Epidermal melanocyte (primary cell): Measurements from ENCODE around the gene UBE2K.
"Not testable (repeated sequence)": the region's sequence is repeated elsewhere in the genome, so short reads cannot be mapped to it uniquely, and the experiment has no call there.

Experiments used
- DNase-seq: peaks from one replicate; pipeline ENCODE4 v3.0.0; 2011; ENCODE audit warnings: low spot score; ENCODE audit not compliant: insufficient read length

UBE2K gene

DNA sequence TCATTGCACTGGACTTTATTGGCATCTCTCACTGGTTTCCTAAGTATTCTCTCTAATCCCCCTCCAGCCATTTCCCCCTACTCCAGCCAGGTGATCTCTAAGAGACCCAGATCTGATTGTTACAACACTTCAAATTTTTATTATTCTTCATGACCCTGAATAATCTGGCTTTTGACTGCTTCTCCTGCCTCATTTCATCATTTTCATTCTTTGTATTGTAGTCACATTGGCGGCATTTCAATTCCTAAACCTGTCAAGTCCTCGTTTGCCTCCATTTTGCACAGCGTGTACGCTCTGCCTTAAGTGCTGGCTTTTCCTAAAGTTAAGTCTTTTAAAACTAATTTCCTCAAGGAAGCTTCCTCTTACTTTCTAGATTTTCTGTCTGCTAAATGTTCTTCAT, 31.6 kb downstream of the UBE2K start:
- no peak for DNase-seq

DNA sequence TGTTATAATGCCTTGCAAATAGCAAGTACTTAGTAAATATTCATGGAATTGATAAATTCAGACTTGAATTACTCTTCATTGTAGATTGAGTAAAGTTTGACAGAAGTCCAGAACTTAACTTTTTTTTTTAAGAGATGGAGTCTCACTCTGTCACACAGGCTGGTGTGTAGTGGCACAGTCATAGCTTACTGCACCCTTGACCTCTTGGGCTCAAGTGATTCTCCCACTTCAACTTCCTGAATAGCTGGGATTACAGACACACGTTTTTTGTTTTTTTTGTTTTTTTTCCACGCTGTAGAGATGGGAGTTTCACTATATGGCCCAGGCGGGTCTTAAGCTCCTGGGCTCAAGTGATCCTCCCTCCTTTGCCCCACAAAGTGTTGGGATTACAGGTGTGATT, 32.1 kb downstream of the UBE2K start:
- no peak for DNase-seq

DNA sequence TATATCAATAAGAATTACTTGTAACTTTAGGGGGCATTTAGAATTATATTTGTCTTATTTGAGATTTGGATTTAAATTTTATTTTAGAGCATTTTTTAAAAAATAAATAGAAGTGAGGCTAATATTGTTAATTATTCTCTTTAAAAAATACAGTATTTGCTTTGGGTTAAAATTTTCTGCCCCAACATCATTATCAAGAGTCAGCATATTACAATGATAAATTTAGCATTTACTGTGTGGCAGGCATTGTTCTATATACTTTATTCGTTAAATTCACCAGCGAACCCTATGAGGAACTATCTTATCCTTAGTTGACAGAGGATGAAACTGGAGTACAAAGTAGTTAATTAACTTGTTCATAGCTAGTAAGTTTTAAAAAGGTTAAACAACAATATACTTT, 34.0 kb downstream of the UBE2K start:
- DNase-seq, result no peak

DNA sequence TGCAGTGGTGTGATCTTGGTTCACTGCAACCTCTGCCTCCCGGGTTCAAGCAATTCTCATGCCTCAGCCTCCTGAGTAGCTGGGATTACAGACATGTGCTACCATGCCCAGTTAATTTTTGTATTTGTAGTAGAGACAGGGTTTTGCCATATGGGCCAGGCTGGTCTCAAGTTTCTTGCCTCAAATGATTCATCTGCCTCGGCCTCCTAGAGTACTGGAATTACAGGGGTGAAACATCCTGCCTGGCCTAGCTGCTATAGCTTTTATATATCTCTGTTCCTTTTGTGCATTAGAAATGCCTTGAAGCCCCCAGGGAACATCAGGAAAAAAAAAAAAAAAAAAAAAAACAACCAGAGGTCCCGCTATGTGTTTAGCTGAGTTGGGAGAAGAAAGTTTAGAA, 34.8 kb downstream of the UBE2K start:
- peak; percentile 28 for DNase-seq

DNA sequence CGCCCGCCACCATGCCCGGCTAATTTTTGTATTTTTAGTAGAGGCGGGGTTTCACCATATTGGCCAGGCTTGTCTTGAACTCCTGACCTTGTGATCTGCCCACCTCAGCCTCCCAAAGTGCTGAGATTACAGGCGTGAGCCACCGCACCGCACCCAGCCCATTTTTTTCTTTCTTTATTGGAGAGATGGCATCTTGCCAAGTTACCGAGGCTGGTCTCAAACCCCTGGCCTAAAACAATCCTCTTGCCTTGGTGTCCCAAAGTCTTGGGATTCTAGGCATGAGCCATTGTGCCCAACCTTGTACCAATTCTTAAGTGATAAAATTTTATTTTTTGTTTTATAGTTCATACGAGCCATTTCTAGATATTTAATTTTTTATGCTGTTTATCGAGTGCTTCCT, 41.7 kb downstream of the UBE2K start:
- not testable (repeated sequence) for DNase-seq

DNA sequence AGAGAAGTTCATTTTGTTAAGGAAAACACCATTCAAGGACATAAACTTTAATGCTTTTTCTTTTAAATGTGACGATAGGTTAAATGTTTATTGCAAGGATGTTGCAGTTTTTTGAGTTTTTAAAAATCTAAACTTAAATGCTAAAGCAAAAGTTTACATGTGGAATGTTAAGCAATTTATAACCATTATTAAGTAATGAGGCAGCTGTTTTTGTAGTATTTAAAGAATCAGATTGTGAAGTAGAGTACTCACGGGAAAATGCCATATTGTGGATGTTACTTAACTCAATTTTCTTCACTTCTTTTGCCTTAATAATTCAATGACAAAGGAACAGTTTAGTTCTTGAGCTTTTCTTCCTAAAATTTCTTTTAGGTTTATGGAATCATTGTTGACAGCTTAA, 43.5 kb downstream of the UBE2K start:
- DNase-seq, result no peak

DNA sequence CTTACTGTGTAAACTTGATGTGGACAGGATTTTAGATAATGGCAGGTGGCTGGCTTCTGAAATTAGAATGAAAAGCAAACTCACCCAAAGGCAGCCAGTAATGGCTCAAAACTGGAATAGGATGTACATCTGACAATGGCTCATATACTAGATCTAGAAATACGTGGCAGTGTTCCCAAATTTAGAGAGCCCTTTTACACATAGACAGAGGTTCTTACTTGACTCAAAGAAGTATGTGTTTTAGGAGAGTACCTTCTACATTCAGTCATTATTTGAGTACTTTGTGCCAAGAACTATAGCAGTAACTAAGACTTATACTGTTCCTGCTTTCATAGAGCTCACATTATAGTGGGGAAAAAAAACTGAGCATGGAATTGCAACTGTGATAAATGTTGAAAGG, 48.0 kb downstream of the UBE2K start:
- no peak for DNase-seq

DNA sequence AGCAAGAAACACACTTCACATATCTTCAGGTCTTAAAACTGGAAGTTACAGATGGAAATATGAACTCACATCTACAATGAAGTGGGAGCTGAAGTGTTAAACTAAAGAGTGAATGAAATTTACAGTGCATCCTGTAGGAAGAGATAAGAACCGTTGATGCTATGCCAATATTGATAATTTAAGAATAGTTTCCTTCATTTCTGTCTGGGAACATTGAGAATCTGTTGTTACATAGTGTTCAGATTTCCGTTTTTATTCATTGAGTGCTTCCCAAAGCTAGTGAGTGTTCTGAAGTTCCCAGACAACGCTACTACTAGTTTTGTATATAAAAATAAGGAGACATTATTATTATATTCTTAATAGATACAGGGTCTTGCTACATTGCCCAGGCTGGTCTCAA, 52.3 kb downstream of the UBE2K start:
- DNase-seq, result no peak

DNA sequence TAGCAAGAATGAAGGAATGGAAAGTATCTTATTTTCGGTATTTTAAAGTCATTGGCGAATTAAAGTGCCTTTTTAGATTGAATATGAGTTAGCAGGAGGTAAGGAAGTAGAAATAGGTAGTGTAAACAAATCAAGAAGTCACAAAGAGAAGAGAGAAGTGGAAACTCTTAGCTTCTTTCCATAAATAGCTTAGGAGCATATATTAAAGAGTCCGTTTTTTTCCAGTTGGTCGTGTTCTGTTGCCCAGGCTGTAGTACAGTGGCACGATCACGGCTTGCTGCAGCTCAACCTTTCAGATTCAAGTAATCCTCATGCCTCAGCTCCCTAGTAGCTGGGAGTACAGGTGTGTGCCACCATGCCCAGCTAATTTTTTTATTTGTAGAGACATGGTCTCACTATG, 56.4 kb downstream of the UBE2K start:
- DNase-seq, result no peak

DNA sequence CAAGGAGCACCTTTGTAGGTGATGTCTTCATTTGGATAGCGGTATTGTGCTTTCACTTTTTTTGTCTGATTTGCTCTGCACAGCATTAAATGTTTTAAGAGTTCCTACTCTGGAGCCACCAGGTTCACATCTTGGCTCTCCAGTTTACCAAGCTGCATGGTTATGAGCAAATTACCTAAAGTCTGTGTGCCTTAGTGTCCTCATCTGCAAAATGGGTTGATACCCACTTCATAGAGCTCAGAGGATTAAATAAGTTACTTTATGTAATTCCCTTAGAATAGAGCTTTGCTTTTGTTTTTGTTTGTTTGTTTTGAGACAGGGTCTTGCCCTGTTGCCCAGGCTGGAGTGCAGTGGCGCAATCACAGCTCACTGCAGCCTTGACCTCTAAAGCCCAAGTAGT, 58.2 kb downstream of the UBE2K start:
- DNase-seq, result no peak

DNA sequence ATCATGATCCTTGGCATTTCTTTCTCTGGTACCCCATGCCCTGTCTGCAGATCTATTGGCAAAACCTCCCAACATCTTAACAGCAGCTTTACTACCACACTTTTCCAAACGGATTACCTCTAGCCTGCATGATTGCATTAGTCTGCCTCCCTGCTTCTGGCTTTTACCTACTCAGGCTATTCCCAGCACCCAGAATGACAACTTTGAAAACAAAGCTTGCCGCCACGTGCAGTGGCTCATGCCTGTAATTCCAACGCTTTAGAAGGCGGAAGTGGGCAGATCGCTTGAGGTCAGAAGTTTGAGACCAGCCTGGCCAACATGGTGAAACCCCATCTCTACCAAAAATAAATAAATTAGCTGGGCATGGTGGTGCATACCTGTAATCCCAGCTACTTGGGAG, 60.2 kb downstream of the UBE2K start:
- DNase-seq, result no peak

DNA sequence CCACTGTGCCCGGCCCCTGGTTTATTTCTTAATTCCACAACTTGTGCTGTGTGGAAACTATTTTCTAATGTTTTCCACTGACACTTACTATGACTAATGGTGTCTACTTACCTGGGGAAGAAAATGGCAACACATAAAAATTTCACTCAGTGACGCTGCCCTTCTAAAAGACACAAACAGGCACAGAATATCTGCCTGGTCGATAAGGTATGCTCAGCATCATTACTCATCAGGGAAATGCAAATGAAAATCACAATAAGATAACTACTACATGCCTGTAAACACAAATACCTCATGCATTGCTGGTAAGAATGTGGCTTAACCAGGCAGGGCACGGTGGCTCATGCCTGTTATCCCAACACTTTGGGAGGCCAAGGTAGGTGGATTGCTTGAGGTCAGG, 61.6 kb downstream of the UBE2K start:
- no peak for DNase-seq

DNA sequence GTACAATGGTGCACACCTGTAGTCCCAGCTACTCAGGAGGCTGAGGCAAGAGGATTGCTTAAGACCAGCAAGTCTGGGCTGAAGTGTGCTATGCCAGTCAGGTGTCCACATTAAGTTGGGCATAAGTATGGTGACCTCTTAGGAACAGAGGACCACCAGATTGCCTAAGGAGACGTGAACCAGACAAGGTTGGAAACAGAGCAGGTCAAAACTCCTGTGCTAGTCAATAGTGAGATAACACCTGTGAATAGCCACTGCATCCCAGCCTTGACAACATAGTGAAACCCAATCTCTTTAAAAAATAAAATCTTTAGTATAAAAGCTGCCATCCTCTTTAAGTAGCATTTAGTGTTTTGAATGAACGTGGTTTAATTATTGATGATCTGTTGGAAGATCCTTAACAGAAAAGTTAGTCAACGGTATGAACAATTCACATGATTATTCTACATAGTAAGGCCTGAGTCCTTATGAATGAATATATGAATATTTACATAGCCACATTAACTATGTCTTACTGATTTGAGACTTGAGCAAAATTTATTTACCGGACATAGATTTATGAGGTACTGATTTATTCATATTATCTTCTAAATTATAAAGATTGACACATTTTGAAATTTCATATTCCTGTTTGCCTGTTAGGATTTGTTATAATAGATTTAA, 63.2 kb downstream of the UBE2K start:
- no peak for DNase-seq

DNA sequence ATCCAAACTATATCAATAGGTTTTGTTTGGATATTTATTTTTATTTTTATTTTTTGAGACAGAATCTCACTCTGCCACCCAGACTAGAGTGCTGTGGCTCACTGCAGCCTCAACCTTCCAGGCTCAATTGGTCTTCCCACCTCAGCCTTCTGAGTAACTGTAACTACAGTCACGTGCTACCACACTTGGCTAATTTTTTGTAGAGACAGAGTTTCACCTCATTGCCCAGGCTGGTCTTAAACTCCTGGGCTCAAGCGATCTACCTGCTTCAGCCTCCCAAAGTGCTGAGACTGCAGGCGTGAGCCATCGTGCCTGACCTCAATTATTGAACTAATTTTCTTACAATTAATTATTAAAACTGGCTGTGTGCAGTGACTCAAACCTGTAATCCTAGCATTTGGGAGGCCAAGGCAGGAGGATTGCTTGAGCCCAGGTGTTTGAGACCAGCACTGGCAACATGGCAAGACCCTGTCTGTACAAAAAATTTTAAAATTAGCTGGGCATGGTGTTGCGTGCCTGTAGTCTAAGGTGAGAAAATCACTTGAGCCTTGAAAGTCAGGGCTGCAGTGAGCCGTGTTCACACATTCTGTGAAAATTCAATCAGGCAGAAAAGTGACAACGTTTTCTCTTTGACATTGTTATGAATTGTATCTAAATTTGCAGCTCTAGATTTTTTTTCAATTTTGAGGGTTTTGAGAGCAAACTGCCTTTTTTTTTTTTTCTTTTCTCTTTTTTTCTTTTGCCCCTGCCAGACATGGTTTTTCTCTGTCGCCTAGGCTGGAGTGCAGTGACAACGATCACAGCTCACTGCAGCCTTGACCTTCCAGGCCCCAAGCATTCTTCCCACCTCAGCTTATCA, 66.0 kb downstream of the UBE2K start:
- DNase-seq, result no peak

DNA sequence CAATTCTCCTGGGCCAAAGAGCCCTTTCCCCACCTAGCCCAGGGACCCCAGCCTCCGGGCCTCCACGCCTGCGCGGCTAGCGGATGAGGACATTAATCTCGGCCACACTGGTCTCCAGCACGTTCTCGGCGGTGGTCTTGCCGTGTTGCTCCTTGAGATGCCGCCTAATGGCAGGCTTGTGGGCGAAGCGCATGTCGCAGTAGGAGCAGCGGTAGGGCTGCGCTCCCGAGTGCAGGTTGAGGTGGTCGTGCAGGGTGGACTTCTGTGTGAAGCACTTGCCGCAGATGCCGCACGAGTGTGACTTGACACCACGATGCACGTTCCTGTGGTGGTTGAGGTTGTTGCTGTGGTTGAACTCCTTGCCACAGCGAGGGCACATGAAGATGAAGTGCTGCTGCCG, 72.1 kb downstream of the UBE2K start:
- no peak for DNase-seq

DNA sequence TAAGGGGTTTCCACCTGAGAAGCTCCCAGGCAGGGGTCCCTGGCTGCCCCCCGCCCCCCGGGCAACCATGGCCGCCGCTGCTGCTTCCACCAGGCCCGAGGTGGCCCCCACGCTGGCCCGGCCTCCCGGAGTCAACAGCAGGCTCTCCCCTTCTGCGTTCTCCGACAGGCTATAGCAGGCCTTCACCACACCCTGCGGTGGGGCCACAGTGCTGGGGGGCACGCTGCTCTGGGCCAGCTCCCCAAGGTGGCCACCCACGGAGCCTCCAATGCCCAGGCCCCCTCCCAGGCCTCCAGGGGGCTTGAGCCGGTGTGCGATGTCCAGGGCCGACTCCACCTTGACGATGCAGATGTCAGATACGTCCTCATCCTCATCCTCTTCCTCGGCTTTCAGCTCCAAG, 72.5 kb downstream of the UBE2K start:
- DNase-seq, result no peak

DNA sequence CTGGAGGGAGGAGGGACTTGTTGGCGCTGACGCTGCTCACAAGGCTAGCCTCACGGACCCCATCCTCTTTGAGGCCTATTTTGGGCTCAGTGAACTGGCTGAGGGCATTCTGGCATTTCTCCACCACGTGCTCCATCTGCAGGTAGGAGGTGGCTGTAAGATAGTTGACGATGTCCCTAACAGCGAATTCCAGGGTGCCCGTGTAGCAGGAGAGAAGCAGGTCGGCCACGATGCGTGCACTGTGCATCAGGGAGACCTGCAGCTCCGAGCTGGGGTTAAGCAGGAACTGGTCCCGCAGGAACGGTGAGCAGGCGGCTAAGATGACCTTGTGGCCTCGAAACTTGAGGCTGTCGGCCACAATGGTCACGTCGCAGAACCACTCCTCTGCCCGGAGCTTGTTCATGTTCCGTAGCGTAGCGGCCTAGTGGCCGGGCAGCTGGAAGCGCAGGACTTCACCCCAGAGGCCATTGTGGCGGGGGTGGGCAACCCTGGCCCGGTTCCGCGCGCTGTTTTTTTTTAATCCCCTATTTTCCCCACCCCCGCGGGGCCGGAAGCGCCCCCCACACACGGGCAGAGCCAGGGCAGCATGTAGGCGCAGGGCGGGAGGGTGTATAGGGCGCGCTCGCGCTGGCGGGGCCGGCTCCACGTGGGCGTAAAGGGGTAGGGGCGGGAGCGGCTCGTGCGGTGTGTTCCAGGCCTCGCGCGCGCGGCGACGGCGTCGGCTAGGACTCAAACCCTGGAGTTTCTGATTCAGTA, 73.2 kb downstream of the UBE2K start:
- no peak for DNase-seq

DNA sequence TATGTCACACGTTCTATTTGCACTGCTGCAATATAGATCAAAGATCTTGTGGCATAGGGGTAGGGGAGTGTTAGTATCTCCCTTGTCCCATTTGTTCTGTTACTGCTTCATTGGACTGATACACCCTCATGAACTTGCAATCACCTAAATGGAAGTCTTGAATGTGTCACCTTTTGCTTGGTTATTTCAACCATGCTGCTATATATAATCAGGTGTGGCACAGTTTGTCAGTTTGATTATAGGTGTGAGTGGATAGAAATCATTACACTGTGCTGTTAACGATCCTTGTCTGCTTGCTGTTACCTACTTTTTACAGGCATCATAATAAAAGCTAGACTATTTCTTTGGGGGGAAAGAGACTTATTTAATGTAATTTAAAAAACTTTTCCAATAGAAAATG, 84.1 kb downstream of the UBE2K start:
- DNase-seq, result not testable (repeated sequence)

DNA sequence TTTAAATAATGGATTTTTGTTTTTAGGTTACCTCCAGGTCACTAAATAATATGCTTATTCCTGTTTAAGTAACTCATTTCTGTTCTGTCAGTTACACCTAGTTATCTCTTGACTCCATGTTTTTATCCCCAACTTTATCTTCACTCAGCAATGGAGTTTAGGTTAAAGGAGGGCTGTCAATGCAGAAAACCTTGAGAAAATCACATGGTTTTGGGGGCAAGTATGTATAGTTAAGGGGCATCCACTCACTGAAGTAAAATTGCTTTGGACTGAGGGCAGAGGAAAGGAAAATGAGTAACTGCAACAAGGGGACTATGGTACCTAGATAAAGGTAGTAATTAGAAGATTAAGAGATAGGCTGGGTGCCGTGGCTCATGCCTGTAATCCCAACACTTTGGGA, 87.1 kb downstream of the UBE2K start:
- DNase-seq, result no peak

DNA sequence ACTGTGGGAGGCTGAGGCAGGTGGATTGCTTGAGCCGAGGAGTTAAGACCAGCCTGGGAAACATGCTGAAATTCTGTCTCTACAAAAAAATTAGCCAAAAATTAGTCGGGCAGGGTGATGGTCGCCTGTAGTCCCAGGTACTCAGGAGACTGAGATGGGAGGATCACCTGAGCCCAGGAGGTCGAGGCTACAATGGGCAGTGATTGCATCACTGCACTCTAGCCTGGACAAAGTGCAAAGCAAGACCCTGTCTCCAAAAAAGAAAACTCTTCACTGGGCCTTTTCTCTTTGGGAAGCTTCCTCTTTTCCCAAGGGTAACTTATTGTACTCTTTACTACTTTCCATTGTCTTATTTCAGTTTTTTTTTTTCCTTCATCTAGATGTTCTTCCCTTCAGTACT, 88.9 kb downstream of the UBE2K start:
- DNase-seq, result no peak

DNA sequence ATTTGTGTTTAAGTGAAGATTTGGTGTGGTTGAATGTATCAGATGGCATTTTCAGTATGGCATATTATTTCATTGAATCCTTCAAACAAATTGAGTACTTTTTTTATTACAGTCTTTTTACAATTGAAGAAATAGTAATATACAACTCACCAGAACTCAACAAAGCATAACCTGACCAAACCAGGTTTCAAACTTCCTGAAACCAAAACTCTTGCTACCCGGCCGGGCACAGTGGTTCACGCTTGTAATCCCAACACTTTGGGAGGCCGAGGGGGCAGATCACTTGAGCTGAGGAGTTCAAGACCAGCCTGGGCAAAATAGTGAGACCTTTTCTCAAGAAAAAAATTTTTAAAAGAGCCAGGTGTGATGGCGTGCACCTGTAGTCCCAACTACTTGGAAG, 94.2 kb downstream of the UBE2K start:
- no peak for DNase-seq

DNA sequence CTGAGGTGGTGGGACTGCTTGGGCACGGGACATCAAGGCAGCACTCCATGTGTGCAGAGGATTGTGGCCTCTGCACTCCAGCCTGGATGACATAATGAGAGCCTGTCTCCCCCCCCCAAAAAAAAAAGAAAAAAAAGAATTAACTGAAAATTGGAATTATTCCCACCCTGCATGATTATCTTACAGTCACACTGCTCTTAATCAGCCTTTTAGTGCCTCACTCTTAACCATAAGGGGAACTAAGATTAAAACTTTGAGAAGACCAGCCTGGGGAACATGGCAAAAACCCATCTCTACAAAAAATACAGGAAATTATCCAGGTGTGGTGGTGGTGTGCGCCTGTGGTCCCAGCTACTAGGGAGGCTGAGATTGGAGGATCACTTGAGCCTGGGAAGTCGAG, 94.6 kb downstream of the UBE2K start:
- no peak for DNase-seq
